ENCODE results near the gene ASTN2.

ASTN2 gene

DNA sequence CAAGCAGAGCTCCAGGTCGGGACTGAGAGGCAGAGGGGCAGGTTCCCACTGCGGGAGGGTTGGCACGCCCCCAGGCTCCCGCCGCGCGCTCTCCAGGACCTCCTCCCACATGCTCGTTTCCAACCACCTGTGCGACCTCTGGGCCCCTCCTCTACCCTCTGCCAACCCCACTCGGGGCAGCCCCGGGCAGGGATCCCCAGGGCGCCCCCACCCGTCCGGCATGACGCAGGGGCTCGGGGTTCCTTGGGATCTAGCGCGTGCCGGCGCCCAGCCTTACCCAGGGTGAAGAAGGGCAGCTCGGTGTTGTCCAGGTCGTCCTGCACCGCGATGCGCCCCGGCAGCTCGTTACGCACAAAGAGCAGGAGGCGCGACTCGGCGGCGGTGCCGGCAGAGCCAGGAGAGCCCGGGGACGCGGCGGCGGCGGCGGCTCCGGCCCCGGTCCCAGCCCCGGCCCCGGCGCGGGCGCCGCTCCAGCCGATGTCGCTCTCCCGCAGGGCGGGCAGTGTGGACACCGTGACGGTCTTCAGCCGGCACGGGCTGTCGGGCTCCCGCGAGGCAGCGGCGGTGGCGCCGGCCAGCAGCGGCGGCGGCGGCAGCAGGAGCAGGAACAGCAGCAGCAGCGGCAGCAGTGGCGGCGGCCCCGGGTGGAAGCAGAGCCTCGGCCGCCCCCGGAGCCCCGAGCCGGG lies 494 bp downstream of the ASTN2 start:
- no peak for DNase-seq

DNA sequence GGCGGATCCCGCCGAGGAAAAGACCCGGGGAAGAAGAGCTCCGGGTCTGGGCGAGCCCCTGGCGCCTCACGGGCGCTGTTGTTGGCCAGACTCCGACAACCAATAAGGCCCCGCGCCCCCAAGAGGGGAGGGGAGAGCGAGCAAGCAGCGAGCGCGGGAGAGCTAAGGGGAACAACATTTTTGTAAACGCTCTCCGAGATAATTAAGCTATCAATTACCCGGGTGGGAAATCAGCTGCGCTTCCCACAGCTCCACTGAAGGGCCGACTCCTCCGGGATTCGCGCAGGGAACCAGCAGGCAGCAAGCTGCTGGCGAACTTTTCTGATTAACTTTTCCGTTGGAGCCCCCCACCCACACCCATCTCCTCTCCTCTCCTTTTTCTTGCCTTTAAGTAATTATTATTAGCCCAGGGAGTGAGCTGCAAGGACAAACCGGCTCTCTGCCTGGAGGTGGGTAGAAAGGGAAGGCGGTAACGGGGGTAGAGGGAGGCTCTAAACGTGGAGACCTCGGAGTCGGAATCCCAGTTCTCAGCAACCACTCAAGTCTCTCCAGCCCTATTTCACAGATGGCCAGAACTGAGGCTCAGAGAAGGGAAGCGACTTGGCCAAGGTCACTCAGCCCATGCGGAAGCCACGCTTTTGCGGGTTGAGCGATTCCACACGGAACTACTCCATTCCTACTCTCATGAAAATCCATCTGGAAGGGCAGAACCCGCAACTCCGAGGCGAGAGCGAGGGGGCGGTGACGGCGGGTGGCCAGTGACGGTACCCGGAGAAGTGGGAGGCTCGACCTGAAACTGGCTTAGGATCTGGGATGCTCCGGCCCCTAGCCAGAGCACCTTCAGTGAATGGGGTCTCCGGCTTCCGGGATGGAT lies 1.3 kb downstream of the ASTN2 start:
- DNase-seq = no peak

DNA sequence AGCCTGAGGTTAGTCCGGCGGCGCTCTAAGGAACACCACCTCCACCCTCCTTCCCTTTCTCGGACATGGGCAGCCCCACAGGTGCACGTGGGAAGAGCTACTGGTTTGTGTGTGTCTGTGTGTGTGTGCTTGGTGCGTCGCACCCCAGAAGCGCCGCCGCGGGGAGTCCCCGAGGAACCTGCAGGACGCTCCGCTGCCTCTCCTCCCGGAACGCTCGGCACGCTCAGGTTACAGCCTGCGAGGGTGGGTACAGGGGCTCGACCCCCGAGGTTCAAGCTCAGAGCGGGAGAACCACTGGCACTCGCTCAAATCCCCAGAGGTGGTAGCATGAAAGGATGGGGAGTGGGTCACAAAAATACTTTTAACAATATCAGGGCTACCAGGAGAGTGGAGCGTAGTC lies 2.0 kb downstream of the ASTN2 start:
- DNase-seq = no peak

DNA sequence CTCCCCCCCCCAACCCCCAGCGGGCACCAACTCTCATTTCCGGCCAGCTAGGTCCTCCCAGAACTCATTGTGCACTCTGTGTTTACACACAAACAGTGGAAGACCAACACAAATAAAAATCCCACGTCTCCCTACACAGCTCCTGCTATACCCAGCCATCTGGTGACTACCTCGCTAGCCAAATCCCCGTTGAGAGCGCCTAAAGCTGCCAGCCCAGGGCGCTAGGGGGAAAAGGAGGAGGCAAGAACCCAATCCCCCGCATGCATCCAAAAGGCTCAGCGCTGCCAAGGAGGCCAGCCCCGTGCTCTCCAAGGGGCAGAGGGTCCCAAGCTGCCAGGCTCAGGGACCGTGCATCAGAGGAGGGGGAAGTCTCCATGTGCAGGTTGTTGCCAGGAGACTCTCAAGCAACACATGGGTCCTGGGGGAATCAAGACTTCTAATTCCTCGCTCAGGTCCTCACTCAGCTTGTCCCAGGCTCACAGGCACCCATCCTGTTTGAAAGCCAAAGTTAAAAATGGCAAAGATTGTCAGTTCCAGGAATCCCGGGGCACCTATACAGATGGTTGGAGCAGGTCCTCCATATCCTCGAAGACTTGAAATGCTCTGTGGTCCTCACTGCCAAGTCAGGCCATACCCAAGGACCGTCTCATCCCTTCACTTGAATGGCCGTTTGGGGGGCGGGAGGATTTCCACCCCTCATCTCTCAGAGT lies 2.7 kb downstream of the ASTN2 start:
- DNase-seq = no peak

DNA sequence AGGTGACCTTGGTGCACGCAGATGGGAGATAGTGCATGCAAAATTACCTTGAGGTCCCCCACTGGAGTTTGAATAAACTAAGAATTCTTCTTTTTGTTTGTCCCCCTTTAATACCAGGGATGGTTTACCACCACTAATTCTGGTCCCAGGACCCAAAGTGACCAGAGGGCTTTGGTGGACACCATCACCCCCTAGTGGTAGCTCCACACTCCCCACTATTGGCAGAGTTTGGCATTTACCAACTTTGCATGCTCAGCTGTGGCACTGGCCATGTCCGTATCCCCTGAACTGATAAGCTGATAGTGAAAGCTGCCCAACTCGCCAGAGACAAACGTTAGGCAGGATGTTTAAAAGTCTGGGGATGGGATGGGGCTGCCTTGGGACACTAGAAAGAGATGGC lies 3.3 kb downstream of the ASTN2 start:
- DNase-seq = no peak

DNA sequence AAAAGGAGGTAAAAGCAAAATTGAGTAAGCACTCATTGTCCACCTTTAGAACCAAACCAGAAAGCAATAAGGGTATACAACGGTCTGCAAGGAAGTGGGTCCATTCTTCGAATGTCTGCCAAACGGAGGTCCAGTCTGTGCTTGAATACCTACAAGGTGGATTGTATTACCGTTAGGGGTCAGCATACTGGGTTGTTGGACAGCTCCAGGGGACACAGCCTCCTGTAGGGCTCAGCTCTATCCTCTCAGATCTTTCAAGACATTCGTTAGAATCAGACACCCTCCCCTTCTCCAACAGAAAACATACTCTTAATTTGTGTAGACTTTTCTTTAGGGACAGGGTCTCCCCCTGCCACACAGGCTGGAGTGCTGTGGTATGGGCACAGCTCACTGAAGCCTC lies 5.5 kb downstream of the ASTN2 start:
- no peak for DNase-seq

DNA sequence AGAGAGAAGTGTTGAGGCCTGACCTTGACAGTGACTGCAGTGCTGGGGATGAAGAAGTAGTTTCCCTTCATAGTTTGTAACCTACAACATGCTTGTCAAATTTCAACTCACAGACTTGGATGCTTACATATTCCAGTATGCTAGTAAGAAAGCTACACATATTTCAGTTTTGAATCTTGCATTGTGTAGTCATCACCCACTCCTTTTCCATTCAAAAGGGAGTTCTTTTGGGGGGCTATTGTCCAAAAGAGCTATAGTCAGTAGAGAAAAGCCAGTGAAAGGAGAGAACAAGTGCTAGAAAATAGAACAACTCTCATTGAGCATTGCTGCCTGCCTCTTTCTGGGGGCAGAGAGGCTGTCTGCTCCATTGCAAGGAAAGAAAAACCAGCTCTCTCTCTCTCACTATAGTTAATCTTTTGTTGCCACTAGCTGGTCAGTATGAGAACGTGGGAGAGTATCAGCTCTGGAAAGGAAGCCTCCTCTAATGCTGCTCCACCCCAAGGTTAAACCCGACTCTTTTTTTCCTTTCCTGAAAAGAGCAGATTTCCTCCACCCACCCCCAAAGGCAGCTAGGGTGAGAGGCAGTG lies 7.3 kb downstream of the ASTN2 start:
- DNase-seq = no peak

DNA sequence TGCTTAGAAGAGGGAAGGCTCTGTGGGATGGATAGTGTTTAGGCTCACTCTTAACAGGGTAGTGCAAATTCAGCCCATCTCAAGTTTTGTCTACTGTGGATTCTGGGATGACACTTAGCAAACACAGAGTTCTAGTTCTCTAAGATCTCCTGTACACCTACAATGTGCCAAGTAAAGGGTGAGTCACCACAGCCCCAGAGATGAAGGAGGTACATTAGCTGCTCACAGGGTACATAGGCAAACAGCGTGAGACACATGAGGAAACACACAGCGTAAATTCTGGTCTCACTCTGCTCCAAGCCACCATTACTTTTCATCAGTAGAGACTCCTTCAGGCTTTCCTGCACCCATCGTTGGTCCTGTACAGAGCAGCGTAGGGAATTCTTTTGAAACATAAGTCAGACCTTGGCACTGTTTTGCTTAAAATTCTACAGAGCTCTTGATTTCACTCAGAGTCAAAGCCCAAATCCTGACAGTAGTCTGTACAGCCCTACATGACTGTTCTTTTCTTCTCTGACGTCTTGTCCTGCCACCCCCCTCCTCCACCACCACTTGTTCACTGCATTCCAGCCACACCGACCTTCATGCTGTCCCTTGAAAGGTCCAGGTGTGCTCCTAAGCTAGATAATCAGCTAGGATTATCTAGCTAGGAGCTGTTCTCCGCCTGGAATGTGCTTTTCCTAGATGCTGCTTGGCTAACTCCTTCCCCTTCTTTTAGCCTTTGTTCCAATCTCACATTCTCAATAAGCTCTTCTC lies 8.7 kb downstream of the ASTN2 start:
- no peak for DNase-seq

DNA sequence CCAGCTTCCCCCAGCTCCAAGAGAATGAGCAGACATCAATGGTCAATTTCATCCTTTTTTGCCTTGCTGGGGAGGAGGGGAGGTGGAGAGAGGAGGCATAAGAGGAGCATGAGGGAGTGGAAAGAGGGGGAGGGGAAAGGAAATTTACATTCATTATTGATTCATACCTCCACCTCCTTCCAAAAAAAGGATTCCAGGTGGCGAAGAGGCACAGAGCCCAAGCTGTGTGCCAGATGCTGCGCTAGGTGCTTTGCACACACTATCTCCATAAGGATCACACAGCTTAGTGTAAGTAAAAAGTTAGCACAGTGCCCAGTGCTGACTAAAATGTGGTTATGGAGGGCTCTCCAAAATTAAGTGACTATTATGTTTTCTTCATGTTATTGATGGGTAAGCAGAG lies 11.0 kb downstream of the ASTN2 start:
- no peak for DNase-seq

DNA sequence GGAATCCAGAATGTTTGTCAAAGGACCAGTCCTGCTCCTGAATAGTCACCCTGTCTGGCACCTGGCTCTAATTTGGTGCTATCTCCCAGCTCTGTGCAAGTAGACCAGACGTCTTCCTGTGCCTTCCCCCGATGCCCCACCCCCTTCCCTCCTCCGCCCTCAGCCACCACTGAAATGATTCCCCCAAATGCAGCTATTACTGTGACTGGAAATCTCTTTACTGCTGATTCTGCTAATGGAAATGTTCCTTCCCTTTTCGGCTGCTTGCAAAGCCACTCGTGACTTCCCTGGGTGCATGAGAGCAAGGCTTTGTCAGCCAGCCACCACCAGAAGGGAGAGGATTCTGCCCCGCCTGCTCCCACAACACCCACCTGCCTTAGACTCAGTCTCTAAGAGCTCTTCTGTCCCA lies 11.4 kb downstream of the ASTN2 start:
- no peak for DNase-seq

DNA sequence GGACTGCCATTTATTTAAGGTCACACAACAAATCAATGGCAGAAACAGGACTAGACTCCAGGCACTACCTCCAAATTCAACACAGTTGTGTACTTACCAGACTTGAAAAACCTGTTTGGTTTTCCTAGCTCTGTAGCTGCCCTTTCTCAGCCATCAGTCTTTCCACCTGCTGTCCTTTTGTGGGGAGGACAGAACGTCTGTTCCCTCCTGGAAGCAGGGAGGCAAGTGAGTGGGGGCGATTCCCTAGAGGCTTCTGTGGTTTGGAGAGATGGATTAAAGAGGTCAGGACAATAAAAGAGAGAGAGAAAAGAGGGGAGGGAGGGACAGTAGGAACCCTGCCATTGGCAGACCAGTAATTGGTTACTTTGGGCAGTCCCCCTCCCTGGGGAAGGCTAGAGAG lies 14.7 kb downstream of the ASTN2 start:
- DNase-seq = no peak

DNA sequence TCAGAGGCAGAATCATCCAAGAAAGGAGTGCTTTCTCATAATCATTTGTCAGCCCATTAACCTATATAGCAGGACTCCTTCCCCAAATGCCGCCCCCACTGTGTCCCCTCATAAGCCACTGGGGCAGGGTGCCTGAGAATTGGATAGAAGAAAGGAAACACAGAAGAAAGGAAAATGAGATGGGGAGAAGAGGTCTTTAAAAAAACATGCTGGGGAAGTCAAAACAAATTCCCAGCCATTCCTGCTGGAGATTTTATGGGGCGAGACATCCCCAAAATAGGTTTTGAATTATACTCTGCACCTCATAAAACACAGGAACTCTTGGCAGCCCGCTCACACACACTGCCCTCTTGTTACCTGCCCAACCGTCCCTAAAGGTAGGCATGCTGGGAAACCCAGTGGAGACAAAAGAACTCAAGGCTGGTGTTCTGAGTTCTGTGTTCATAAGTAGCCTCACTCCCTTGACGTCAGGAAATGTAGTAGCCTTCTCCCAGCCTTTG lies 19.7 kb downstream of the ASTN2 start:
- no peak for DNase-seq

DNA sequence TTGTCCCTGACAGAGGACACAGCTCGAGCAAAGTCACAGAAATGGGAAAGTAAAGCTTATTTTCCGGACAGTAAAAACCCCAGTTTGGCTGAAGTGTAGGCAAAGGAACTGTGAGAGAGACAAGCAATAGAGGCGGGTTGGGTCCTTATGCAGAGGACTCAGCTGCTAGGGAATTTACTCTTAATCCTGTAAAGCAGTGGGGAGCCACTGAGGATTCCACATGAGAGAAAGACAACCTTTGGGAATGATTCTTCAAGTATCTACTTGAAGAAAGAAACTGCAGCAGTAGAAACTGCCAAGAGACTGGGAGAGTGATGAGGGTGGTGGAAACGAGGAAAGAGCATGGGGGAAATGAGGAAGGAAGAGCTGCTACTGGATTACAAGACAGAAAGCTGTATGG lies 20.2 kb downstream of the ASTN2 start:
- DNase-seq = no peak

DNA sequence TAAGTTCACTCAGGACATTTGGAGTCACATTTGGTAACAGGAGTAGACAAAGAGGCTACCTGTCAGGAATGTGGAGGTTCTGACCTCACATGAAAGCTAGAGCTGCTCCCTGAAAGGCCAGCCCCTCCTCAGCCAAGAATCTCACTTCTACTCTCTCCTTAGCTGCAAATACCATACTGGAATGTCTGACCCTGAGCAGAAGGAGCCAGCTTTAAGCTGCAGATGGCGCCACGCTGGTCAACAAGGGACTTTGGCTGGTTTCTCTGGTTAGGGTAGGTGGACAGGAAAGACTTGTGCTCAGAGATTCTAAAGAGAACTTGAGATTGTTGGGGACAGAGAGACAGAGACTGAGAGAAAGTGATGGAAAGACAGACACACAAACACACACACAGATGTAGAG lies 21.9 kb downstream of the ASTN2 start:
- no peak for DNase-seq

DNA sequence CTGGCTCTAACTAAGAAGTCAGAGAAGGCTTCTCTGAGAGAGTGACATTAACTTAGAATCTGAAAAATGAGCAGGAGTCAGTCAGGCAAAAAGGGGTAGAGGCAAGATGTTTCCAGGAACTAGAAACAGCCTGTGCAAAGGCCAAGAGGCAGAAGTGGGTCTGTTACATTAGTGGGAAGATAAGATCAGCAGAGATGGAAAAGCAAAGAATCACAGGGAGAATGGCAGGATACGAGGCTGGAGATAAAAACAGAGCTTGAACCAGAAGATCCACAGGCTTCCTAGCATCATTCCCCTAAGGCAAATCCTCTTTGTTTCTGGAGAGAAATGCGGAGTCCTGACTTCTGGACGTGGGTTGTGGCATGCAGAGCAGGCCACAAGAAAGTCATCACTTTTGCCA lies 27.4 kb downstream of the ASTN2 start:
- DNase-seq = no peak

DNA sequence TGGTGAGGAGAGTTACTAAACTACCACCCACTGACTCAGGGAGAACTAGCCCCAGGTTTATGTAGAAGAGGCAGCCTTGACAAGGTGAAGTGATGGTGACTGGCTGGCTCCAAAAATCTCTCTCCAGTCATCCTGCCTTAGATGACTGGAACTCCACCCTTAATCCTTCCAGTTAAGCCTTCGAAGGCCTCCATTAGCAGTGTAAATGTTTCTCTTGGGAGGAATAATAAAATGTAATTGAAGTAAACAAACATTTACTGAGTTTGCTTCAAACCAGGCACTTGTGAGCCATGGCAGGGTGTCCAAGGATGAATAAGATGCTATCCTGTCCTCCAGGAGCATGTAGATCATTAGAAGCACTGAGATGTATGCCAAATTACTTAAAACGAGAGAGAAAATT lies 35.5 kb downstream of the ASTN2 start:
- no peak for DNase-seq

DNA sequence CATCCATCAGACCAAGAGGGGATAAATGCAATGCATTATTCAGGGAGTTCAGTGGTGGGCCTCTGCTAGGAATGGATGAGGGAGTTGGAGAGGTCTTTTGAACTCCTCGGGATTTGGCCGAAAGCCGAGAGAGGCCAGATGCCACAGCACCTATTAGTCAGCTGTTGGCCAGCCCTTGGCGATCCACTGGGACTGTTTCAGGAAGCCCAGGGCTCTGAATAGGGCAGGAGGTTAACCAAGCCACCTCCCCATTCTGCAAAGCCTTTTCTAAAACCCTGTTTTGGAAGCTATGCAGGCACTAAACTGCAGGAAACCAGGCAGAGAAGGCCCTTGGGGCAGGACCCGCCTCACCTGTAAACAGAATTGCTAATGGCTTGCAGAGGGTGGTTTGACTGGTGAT lies 37.8 kb downstream of the ASTN2 start:
- DNase-seq = no peak

DNA sequence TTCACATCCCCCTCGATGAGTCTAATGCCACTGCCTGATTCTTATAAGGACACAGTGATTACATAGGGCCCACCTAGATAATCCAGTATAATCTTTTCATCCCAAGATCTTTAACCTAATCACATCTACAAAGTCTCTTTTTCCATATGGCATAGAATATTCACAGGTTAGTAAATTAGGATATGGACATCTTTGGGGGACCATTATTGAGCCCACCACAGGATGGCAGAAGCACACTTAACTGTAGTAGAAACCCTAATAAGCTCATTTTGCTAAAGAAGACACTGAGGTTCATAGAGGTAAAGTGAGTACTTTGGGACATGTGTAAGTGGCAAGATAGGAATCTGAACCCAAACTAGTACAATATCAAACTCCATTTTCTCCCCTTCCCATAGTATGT lies 38.9 kb downstream of the ASTN2 start:
- DNase-seq = no peak

DNA sequence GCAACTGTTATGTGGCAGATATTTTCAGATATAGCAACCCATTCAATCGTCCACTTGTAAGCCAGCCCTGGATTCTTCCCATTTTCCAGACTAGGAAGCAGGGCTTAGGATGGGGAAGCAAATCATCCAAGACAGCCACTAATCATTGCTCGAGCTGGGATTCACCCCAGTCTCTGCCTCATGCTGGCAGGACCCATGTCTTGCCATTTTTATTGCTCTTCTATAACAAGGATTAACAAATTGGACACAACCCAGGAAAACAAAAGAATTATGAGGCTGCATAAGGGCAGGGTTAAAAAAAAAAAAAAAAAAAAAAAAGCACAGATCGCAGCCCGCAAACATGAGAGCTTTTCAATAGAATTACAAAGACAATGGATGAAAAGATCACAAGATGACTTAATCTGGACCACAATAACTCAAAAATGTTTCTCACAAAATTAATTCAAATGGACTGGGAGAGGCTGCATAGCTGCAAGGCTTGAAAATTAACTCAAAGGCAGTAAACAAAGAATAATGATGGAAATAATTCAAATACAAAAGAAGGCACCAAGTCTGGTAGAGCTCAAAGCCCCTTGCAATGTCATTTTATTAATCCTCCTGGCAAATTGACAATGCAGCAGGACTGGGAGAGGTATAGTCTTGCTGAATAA lies 40.7 kb downstream of the ASTN2 start:
- DNase-seq = no peak

DNA sequence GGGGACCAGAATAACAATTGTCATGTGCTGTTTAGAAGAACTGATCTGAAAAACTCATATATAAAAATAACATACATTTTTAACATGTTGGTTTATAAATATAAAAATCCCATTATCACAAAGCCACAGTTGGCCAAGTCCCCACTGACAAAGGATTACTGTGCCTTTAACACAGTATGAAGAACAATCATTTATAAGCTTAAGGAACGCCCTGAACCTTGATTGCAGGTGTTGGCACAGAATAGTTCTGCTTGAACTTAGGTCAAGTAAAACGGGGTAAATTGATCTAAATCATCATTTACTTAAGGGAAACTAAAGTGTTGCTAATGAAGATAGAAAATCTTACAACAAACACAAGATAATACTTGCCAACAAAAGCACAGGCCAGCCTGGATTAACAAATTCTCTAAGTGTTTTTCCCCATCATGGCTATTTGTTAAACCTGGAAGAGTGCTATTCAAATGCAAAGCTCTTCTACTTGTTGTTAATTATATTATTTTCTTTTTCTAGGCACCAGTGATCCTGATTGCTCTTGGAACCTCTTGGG lies 46.1 kb downstream of the ASTN2 start:
- no peak for DNase-seq

DNA sequence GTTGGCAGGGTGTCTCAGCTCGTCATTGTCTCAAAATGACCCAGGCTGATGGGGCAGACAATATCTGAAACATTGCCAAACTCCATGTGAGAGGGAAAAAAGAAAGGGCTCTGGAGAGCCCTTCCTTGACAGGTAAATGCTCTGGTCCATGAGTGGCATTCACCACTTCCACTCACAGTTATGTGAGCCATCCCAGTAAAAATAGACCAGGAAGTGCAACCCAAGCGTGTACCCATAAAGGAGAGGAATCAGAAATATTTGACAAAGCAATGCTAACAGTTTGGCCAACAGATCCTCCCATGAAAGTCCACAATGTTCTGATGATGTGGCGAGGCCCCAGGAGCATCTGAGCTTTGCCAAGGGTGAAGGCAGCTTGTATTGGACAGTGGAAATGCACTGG lies 49.4 kb downstream of the ASTN2 start:
- no peak for DNase-seq

DNA sequence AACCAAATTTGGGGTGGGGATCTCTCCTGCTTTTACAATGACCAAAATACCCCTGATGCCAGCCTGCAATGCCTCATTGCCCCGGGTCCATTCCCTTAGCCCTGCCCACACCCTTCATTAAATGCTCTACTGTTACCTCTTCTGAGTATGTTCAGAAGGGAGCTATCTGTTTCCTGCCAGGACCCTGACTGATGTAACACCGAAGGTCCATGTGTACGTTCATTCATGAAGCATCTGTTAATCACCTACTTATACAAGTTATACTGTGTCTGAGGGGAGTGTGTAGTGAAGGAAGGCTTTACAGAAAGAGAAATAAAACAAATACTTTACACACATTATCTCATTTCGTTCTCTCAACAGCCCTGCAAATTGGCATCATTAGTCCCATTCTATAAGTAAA lies 51.9 kb downstream of the ASTN2 start:
- DNase-seq = no peak
